ENCODE results near the gene THAP5. TPM values are rescaled to one million over a fixed set of nuclear protein-coding genes. Genes with fewer than 3 reads are reported as not detected.

The THAP5 gene
- total and polyA plus RNA-seq, 4 donors, result 8.5 to 41.3 (median 17.1) TPM

- no peaks in the 10 kb centered on the region for H3K9me3 ChIP-seq (ENCODE audit: control insufficient read depth in 4 of 4, insufficient read depth in 3 of 4, low read length in 3 of 4)
- no peak for TF ChIP-seq CTCF (IDR thresholded peaks at IDR 0.05; ENCODE audit: control extremely low read depth, extremely low read depth)
- H3K27ac ChIP-seq (ENCODE audit: low read depth in 1 of 2, low read length in 1 of 2), result peak within 1 kb of the TSS; percentile 97 to 99
- WGBS, 2 donors, result 0% methylated on average over 60 to 64 of the region's 64 CpGs
- no peaks in the 10 kb centered on the region for H3K36me3 ChIP-seq (ENCODE audit: control insufficient read depth in 4 of 4, insufficient read depth in 4 of 4, low read length in 4 of 4)
- peak within 1 kb of the TSS; percentile 72 for H3K4me3 ChIP-seq
- peaks cover 0 to 24% (median 6%) of the 10 kb centered on the region in 5 donors for H3K4me1 ChIP-seq (ENCODE audit: control insufficient read depth in 5 of 5, insufficient read depth in 5 of 5, low read length in 5 of 5)
- peak; percentile 95 for ATAC-seq (ENCODE audit: insufficient read depth, low FRiP score)
- peak within 1 kb of the TSS; percentile 97 for H3K9ac ChIP-seq (ENCODE audit: insufficient read depth in 1 of 2, low read length in 2 of 2)
- peak; percentile 100 for DNase-seq
- H3K27me3 ChIP-seq (ENCODE audit: control insufficient read depth in 3 of 3, insufficient read depth in 3 of 3, low read length in 2 of 3), result no peaks in the 10 kb centered on the region
These were observed 43.3 kb downstream of the THAP5 start, which contains the start of gene PNPLA8 for GRCh38 chr7:108525985-108526767. PNPLA8 (minus strand) TSS chr7:108526135; CDS start chr7:108515491, 10,644 bp downstream.

- Histone ChIP-seq H3K9ac (ENCODE audit: insufficient read depth in 1 of 2, low read length in 2 of 2) (peak overlapping the region; percentile 97), H3K36me3 (ENCODE audit: control insufficient read depth in 4 of 4, insufficient read depth in 4 of 4, low read length in 4 of 4) (peaks cover 0 to 2% (median 0%) of the 10 kb centered on the region in 4 donors), H3K27ac (ENCODE audit: low read depth in 1 of 2, low read length in 1 of 2) (peak overlapping the region; percentile 93 to 99), H3K9me3 (ENCODE audit: control insufficient read depth in 4 of 4, insufficient read depth in 3 of 4, low read length in 3 of 4) (no peaks in the 10 kb centered on the region), H3K4me3 (peak overlapping the region; percentile 72), H3K4me1 (ENCODE audit: control insufficient read depth in 5 of 5, insufficient read depth in 5 of 5, low read length in 5 of 5) (peaks cover 0 to 24% (median 6%) of the 10 kb centered on the region in 5 donors), H3K27me3 (ENCODE audit: control insufficient read depth in 3 of 3, insufficient read depth in 3 of 3, low read length in 2 of 3) (no peaks in the 10 kb centered on the region)
- no peak for TF ChIP-seq CTCF (IDR thresholded peaks at IDR 0.05; ENCODE audit: control extremely low read depth, extremely low read depth)
- ATAC-seq (ENCODE audit: insufficient read depth, low FRiP score) (peak; percentile 56), DNase-seq (no peak)
- 0% methylated on average over 22 of the region's 22 CpGs for WGBS, 2 donors
These were observed 44.0 kb downstream of the THAP5 start for GRCh38 chr7:108525327-108525984.

- ATAC-seq (ENCODE audit: insufficient read depth, low FRiP score) (no peak), DNase-seq (no peak)
- no peaks in the 10 kb centered on the region for H3K27me3 ChIP-seq (ENCODE audit: control insufficient read depth in 3 of 3, insufficient read depth in 3 of 3, low read length in 2 of 3)
- H3K36me3 ChIP-seq (ENCODE audit: control insufficient read depth in 4 of 4, insufficient read depth in 4 of 4, low read length in 4 of 4), result peaks cover 0 to 6% (median 6%) of the 10 kb centered on the region in 4 donors
- H3K9me3 ChIP-seq (ENCODE audit: control insufficient read depth in 4 of 4, insufficient read depth in 3 of 4, low read length in 3 of 4), result no peaks in the 10 kb centered on the region
- H3K4me1 ChIP-seq (ENCODE audit: control insufficient read depth in 5 of 5, insufficient read depth in 5 of 5, low read length in 5 of 5), result peaks cover 0 to 26% (median 6%) of the 10 kb centered on the region in 5 donors
- H3K9ac ChIP-seq (ENCODE audit: insufficient read depth in 1 of 2, low read length in 2 of 2), result no peak overlapping the region
- H3K4me3 ChIP-seq, result no peak overlapping the region
- no peak for TF ChIP-seq CTCF (IDR thresholded peaks at IDR 0.05; ENCODE audit: control extremely low read depth, extremely low read depth)
- WGBS, 2 donors, result 72 to 90% methylated on average over 2 of the region's 2 CpGs
- H3K27ac ChIP-seq (ENCODE audit: low read depth in 1 of 2, low read length in 1 of 2), result peak overlapping the region in 1 of 2 donors; percentile 13
These were observed 46.7 kb downstream of the THAP5 start for GRCh38 chr7:108522780-108523179.
